Hepatocyte (in vitro differentiated cells): Measurements from ENCODE around the gene KIAA0319L. TPM values are rescaled to one million over a fixed set of nuclear protein-coding genes. Genes with fewer than 3 reads are reported as not detected.

Source experiments
- DNase-seq: peaks from one replicate; pipeline ENCODE4 v3.0.0-alpha.2; 2016; ENCODE audit warnings: low spot score
- H2AFZ ChIP-seq: fragments of 200-600 bp; sonication (generic); 2 replicates; pipeline ENCODE4 v1.6.0; 2016; ENCODE audit warnings: antibody characterized with exemption, mild to moderate bottlenecking
- H3K27ac ChIP-seq: fragments of 200-600 bp; sonication (generic); 2 replicates; pipeline ENCODE4 v1.5.1; 2016; ENCODE audit warnings: mild to moderate bottlenecking
- H3K27me3 ChIP-seq: fragments of 200-600 bp; sonication (generic); 2 replicates; pipeline ENCODE4 v1.6.1; 2016
- H3K36me3 ChIP-seq: fragments of 200-600 bp; sonication (generic); replicated peaks from 2 replicates; pipeline ENCODE4 v1.5.1; 2016; ENCODE audit warnings: low read depth; ENCODE audit not compliant: insufficient read depth
- H3K4me1 ChIP-seq: fragments of 200-600 bp; sonication (generic); 2 replicates; pipeline ENCODE4 v1.5.1; 2016; ENCODE audit warnings: mild to moderate bottlenecking, moderate library complexity; ENCODE audit not compliant: insufficient read depth
- H3K4me2 ChIP-seq: fragments of 200-600 bp; sonication (generic); 2 replicates; pipeline ENCODE4 v1.6.0; 2016
- H3K4me3 ChIP-seq: fragments of 200-600 bp; sonication (generic); 2 replicates; pipeline ENCODE4 v1.5.1; 2016; ENCODE audit warnings: mild to moderate bottlenecking
- H3K79me2 ChIP-seq: fragments of 200-600 bp; sonication (generic); 2 replicates; pipeline ENCODE4 v1.6.0; 2017; ENCODE audit warnings: mild to moderate bottlenecking
- H3K9me2 ChIP-seq: fragments of 200-600 bp; sonication (generic); replicated peaks from 2 replicates; pipeline ENCODE4 v1.6.0; 2017; ENCODE audit warnings: mild to moderate bottlenecking; ENCODE audit not compliant: insufficient read depth
- H3K9me3 ChIP-seq: fragments of 200-600 bp; sonication (generic); 2 replicates; pipeline ENCODE4 v1.5.1; 2016; ENCODE audit warnings: low read depth, mild to moderate bottlenecking
- H4K20me1 ChIP-seq: fragments of 200-600 bp; sonication (generic); 2 replicates; pipeline ENCODE4 v1.6.0; 2016; ENCODE audit warnings: mild to moderate bottlenecking; ENCODE audit not compliant: insufficient read depth, poor library complexity, severe bottlenecking
- EZH2 ChIP-seq: fragments of 200-600 bp; sonication (generic); IDR thresholded peaks from 2 replicates; pipeline ENCODE4 v1.6.1; 2016; ENCODE audit warnings: antibody characterized with exemption, mild to moderate bottlenecking, borderline replicate concordance
- EZH2phosphoT487 ChIP-seq: fragments of 200-600 bp; sonication (generic); IDR thresholded peaks from one replicate; pipeline ENCODE4 v1.6.1; 2018; ENCODE audit warnings: antibody characterized with exemption, mild to moderate bottlenecking, low read depth, moderate library complexity; ENCODE audit not compliant: unreplicated experiment, severe bottlenecking
- WGBS: methylation state at CpG from one replicate; pipeline ENCODE4 v1.1.6; 2016; ENCODE audit warnings: low lambda C conversion rate; ENCODE audit errors: missing lambda C conversion rate; 5-methylcytosine and 5-hydroxymethylcytosine counted together
- polyA plus RNA-seq: library from polyadenylated mRNA; unstranded; fragments of >200 nt; fragmentation: Nextera tagmentation; extraction: Ambion mirVana; gene quantifications from 2 replicates; pipeline ENCODE4 v1.2.1, GENCODE V29; 2016
- total RNA-seq: library from RNA; depleted of rRNA; stranded (reverse); fragments of >200 nt; gene quantifications from 2 replicates; pipeline ENCODE4 v1.2.3, GENCODE V29; 2014
- TF ChIP-seq, protein P1 (sequence below): fragments of 200-600 bp; sonication (generic); IDR thresholded peaks from 2 replicates; pipeline ENCODE4 v1.5.1; 2016; ENCODE audit warnings: antibody characterized with exemption, mild to moderate bottlenecking; ENCODE audit not compliant: poor library complexity

KIAA0319L gene
- total and polyA plus RNA-seq, 2 experiments from 2014 or later = 56.3 to 77.7 TPM

DNA sequence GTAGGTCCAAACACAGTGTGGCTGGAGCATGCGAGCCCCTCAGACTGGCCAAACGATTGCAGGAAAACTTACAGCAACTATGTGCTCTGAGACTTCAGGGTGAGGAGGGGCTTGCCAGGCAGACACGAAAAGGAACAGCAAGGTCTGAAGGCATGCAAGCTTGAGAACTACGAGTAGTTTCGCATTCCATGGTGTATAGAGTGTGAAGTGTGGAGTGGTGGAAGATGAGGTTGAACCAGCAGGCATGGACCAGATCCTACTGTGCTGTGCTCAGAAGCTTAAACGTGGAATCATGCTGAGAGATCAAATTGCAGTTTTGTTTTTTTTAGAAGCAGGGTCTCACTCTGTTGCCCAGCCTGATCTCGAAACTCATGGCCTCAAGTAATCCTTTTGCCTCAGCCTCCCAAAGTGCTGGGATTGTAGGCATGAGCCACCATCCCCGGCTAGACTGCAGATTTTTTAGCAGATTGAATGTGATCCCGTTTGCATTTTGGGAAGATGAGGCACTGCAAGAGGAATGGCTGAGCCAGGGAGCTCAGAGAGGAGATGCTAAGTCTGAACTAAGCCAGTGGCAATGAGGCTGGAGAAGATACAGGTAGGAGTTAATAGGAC, 10.8 kb upstream of the KIAA0319L start:
- no peak overlapping the region for H3K27ac ChIP-seq

DNA sequence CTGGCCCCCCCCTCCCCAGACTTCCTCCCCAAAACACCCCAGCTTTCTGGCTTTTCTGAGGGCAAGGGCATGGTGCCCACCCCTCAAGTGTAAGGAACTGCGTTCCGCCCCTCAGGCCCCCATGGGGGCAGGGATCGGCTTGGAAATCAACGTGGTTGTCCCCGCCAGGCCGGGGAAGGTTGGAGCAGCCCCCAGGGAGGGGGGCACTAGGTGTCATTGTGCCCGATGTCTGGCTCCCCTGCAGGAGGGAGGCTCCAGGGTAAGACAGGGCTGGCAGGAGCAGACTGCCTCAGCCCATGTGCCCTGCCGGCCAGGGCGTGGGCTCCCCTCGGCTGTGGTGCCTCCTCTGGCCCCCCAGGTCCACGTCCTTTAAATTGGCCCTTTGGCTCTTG, 8.5 kb upstream of the KIAA0319L start:
- 95% methylated on average over 11 of the region's 11 CpGs for WGBS
- DNase-seq = no peak
- no peak overlapping the region for H3K4me2 ChIP-seq
- H3K79me2 ChIP-seq = no peaks in the 10 kb centered on the region
- peaks cover 6% of the 10 kb centered on the region for H3K27me3 ChIP-seq
- H3K9me3 ChIP-seq = no peaks in the 10 kb centered on the region
- no peak overlapping the region for H3K27ac ChIP-seq
- no peak overlapping the region for H2AFZ ChIP-seq
- TF ChIP-seq, protein P1, sequence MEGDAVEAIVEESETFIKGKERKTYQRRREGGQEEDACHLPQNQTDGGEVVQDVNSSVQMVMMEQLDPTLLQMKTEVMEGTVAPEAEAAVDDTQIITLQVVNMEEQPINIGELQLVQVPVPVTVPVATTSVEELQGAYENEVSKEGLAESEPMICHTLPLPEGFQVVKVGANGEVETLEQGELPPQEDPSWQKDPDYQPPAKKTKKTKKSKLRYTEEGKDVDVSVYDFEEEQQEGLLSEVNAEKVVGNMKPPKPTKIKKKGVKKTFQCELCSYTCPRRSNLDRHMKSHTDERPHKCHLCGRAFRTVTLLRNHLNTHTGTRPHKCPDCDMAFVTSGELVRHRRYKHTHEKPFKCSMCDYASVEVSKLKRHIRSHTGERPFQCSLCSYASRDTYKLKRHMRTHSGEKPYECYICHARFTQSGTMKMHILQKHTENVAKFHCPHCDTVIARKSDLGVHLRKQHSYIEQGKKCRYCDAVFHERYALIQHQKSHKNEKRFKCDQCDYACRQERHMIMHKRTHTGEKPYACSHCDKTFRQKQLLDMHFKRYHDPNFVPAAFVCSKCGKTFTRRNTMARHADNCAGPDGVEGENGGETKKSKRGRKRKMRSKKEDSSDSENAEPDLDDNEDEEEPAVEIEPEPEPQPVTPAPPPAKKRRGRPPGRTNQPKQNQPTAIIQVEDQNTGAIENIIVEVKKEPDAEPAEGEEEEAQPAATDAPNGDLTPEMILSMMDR = no peak
- TF ChIP-seq EZH2 = no peak
- TF ChIP-seq EZH2phosphoT487 = no peak
- H3K9me2 ChIP-seq = no peaks in the 10 kb centered on the region
- H3K36me3 ChIP-seq = no peaks in the 10 kb centered on the region
- no peaks in the 10 kb centered on the region for H4K20me1 ChIP-seq
- H3K4me1 ChIP-seq = no peaks in the 10 kb centered on the region
- H3K4me3 ChIP-seq = no peak overlapping the region

More for the DNA sequence above, 10.8 kb upstream of the KIAA0319L start:
- Histone ChIP-seq H2AFZ (no peak overlapping the region), H3K4me1 (peaks cover 4% of the 10 kb centered on the region), H3K9me2 (no peaks in the 10 kb centered on the region), H3K36me3 (no peaks in the 10 kb centered on the region), H3K27me3 (peaks cover 27% of the 10 kb centered on the region), H4K20me1 (no peaks in the 10 kb centered on the region), H3K79me2 (no peaks in the 10 kb centered on the region), H3K4me3 (no peak overlapping the region), H3K9me3 (no peaks in the 10 kb centered on the region), H3K4me2 (no peak overlapping the region)
- 57% methylated on average over 9 of the region's 9 CpGs for WGBS
- no peak for TF ChIP-seq EZH2phosphoT487
- TF ChIP-seq, protein P1 = no peak
- no peak for TF ChIP-seq EZH2
- no peak for DNase-seq

DNA sequence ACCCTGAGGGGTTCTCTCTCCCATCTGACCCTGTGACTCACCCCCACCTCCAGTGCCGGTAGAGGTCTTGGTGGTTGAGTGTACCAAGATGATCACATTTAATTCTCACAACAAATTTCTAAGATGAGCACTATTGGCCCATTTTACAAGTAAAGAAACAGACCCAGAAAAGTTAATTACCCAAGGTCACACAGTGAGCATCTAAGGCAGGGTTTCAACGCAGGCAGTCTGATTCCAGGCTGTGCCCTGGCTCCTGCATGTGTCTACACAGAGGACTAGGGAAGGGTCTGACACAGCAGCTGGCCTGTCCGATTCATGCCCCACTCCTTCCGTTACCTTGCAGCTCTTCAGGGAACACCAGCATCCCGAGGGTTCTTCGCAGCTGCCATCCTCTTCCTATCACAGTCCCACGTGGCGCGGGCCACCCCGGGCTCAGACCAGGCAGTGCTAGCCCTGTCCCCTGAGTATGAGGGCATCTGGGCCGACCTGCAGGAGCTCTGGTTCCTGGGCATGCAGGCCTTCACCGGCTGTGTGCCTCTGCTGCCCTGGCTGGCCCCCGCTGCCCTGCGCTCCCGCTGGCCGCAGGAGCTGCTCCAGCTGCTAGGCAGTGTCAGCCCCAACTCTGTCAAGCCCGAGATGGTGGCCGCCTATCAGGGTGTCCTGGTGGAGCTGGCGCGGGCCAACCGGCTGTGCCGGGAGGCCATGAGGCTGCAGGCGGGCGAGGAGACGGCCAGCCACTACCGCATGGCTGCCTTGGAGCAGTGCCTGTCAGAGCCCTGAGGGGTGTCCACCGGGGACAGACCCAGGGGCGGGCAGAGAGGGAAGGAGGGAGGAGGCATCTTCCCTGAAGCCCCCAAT, 7.9 kb upstream of the KIAA0319L start:
- no peak overlapping the region for H3K27ac ChIP-seq
- H3K27me3 ChIP-seq = peaks cover under 1% of the 10 kb centered on the region
- H3K9me2 ChIP-seq = no peaks in the 10 kb centered on the region
- H3K4me3 ChIP-seq = no peak overlapping the region
- 89% methylated on average over 18 of the region's 28 CpGs for WGBS
- H3K79me2 ChIP-seq = no peaks in the 10 kb centered on the region
- H3K4me2 ChIP-seq = no peak overlapping the region
- no peaks in the 10 kb centered on the region for H4K20me1 ChIP-seq
- H3K9me3 ChIP-seq = no peaks in the 10 kb centered on the region
- no peaks in the 10 kb centered on the region for H3K36me3 ChIP-seq
- no peak for DNase-seq
- no peak for TF ChIP-seq EZH2
- no peak for TF ChIP-seq EZH2phosphoT487
- TF ChIP-seq, protein P1 = no peak
- H2AFZ ChIP-seq = no peak overlapping the region
- no peaks in the 10 kb centered on the region for H3K4me1 ChIP-seq
